CD8-positive, alpha-beta memory T cell (primary cell): Measurements from ENCODE around the gene PCDHB1. TPM values are rescaled to one million over a fixed set of nuclear protein-coding genes. Genes with fewer than 3 reads are reported as not detected.
"Not testable (repeated sequence)": the region's sequence is repeated elsewhere in the genome, so short reads cannot be mapped to it uniquely, and the experiment has no call there.

Source experiments
- CTCF ChIA-PET: fragments of 350-600 bp; sonication (Branson Sonifier 250); formaldehyde crosslinking; loops from one replicate; lab custom pipeline; 2021; ENCODE audit warnings: antibody characterized with exemption; lab: Charles Lee
- POLR2A ChIA-PET: fragments of 350-600 bp; sonication (Branson Sonifier 250); formaldehyde crosslinking; loops from one replicate; lab custom pipeline; 2021; ENCODE audit warnings: antibody characterized with exemption; lab: Charles Lee
- DNase-seq, 5 donors: peaks; one replicate each; pipeline versions ENCODE4 v3.0.0 to v3.0.0-alpha.2; 2020 to 2022; ENCODE audit warnings: mixed read lengths in 1 of 5
- H3K27ac ChIP-seq: one replicate; pipeline ENCODE4 v1.7.0; 2013; ENCODE audit warnings: low read depth, mild to moderate bottlenecking, low read length, moderate library complexity
- H3K27me3 ChIP-seq: 2 replicates; pipeline ENCODE4 v1.7.0; 2013; ENCODE audit warnings: low read length, mild to moderate bottlenecking; ENCODE audit not compliant: insufficient read depth, poor library complexity, severe bottlenecking
- H3K36me3 ChIP-seq: 2 replicates; pipeline ENCODE4 v1.7.0; 2013; ENCODE audit warnings: mild to moderate bottlenecking, low read length, moderate library complexity; ENCODE audit not compliant: insufficient read depth
- H3K4me1 ChIP-seq: 2 replicates; pipeline ENCODE4 v1.7.0; 2013; ENCODE audit warnings: mild to moderate bottlenecking, low read length, moderate library complexity; ENCODE audit not compliant: insufficient read depth
- H3K4me3 ChIP-seq: 2 replicates; pipeline ENCODE4 v1.7.0; 2013; ENCODE audit warnings: mild to moderate bottlenecking, low read length
- H3K9me3 ChIP-seq: 2 replicates; pipeline ENCODE4 v1.7.0; 2013; ENCODE audit warnings: mild to moderate bottlenecking, low read length
- H3K27ac Mint-ChIP-seq, 8 donors: one replicate each; pipeline ENCODE4 v1.8.0; 2020 to 2021; ENCODE audit warnings: mixed read lengths in 8 of 8, mild to moderate bottlenecking in 6 of 8, inconsistent platforms in 3 of 8, moderate library complexity in 3 of 8
- H3K27me3 Mint-ChIP-seq, 2 donors: one replicate each; pipeline ENCODE4 v1.8.0; 2020 to 2021; ENCODE audit warnings: mixed read lengths in 2 of 2, mild to moderate bottlenecking in 1 of 2, moderate library complexity in 1 of 2
- H3K36me3 Mint-ChIP-seq, 3 donors: one replicate each; pipeline ENCODE4 v1.8.0; 2020 to 2021; ENCODE audit warnings: mixed read lengths in 3 of 3, inconsistent platforms in 1 of 3, mild to moderate bottlenecking in 1 of 3
- H3K4me1 Mint-ChIP-seq, 3 donors: one replicate each; pipeline ENCODE4 v1.8.0; 2020 to 2021; ENCODE audit warnings: mixed read lengths in 3 of 3, inconsistent platforms in 1 of 3, mild to moderate bottlenecking in 1 of 3
- H3K4me3 Mint-ChIP-seq, 7 donors: one replicate each; pipeline ENCODE4 v1.8.0; 2020 to 2021; ENCODE audit warnings: mixed read lengths in 7 of 7, mild to moderate bottlenecking in 6 of 7, moderate library complexity in 4 of 7, inconsistent platforms in 2 of 7
- H3K9me3 Mint-ChIP-seq, 5 donors: one replicate each; pipeline ENCODE4 v1.8.0; 2020 to 2022; ENCODE audit warnings: mixed read lengths in 5 of 5, mild to moderate bottlenecking in 3 of 5, moderate library complexity in 2 of 5, inconsistent platforms in 1 of 5
- polyA plus RNA-seq: library from polyadenylated mRNA; unstranded; fragments of 300-500 nt; fragmentation: Illumina TruSeq; gene quantifications from one replicate; pipeline ENCODE4 v1.2.3, GENCODE V29; 2021
- total RNA-seq, 2 experiments: library from RNA; stranded (reverse); gene quantifications; one replicate each; pipeline ENCODE4 v1.2.3, GENCODE V29; 2021

PCDHB1 gene
- total and polyA plus RNA-seq, 3 experiments from 2014 or later, result not detected

DNA sequence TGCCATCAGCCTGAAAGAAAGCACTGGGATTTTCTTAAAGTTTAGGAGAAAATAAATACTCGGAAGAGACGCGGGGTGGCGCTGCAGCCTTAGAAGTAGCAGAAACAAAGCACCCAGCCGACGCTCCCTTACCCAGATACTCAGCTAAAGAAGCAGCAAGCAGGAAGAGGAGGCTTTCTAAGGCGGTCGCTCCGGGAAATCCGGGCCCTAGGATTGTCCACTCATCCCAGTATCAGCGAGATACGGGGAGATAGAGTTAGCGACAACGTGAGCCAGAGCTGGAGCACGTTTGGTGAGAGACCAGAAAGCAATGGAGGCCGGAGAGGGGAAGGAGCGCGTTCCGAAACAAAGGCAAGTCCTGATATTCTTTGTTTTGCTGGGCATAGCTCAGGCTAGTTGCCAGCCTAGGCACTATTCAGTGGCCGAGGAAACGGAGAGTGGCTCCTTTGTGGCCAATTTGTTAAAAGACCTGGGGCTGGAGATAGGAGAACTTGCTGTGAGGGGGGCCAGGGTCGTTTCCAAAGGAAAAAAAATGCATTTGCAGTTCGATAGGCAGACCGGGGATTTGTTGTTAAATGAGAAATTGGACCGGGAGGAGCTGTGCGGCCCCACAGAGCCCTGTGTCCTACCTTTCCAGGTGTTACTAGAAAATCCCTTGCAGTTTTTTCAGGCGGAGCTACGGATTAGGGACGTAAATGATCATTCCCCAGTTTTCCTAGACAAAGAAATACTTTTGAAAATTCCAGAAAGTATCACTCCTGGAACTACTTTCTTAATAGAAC is 43.5 kb downstream of the PCDHB1 start, which contains the start of gene PCDHB2:
PCDHB2 (plus strand) TSS at position 135 of the 782 bp plus-strand sequence; CDS start at position 311, 176 bp downstream.
- H3K4me1 Mint-ChIP-seq, result no peaks in the 10 kb centered on the region
- POLR2A ChIA-PET, result no interaction called here
- no peak within 1 kb of the TSS for H3K4me3 ChIP-seq
- peaks cover 4% of the 10 kb centered on the region for H3K27me3 ChIP-seq
- no peaks in the 10 kb centered on the region for H3K9me3 ChIP-seq
- H3K27ac ChIP-seq, result no peak within 1 kb of the TSS
- H3K4me3 Mint-ChIP-seq, result peak within 1 kb of the TSS in 1 of 7 donors; percentile 54
- DNase-seq, result no peak
- H3K27me3 Mint-ChIP-seq, result peaks cover 28 to 40% of the 10 kb centered on the region in 2 donors
- H3K4me1 ChIP-seq, result no peaks in the 10 kb centered on the region
- H3K36me3 Mint-ChIP-seq, result peaks cover 0 to 7% (median 0%) of the 10 kb centered on the region in 3 donors
- H3K27ac Mint-ChIP-seq, result no peak within 1 kb of the TSS
- H3K36me3 ChIP-seq, result no peaks in the 10 kb centered on the region
- CTCF ChIA-PET, result no interaction called here
- H3K9me3 Mint-ChIP-seq, result peaks cover 7 to 34% (median 30%) of the 10 kb centered on the region in 5 donors

DNA sequence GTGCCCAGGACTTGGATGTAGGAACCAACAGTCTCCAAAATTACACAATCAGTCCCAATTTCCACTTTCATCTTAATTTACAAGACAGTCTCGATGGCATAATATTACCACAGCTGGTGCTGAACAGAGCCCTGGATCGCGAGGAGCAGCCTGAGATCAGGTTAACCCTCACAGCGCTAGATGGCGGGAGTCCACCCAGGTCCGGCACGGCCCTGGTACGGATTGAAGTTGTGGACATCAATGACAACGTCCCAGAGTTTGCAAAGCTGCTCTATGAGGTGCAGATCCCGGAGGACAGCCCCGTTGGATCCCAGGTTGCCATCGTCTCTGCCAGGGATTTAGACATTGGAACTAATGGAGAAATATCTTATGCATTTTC is 44.1 kb downstream of the PCDHB1 start:
- Histone ChIP-seq H3K4me3 (no peak overlapping the region), H3K9me3 (no peaks in the 10 kb centered on the region), H3K36me3 (no peaks in the 10 kb centered on the region), H3K27me3 (peaks cover 4% of the 10 kb centered on the region), H3K27ac (no peak overlapping the region), H3K4me1 (no peaks in the 10 kb centered on the region)
- H3K4me1 Mint-ChIP-seq, result no peaks in the 10 kb centered on the region
- peaks cover 7 to 36% (median 35%) of the 10 kb centered on the region in 5 donors for H3K9me3 Mint-ChIP-seq
- no peak overlapping the region for H3K27ac Mint-ChIP-seq
- H3K27me3 Mint-ChIP-seq, result peaks cover 28 to 46% of the 10 kb centered on the region in 2 donors
- no peak overlapping the region for H3K4me3 Mint-ChIP-seq
- peaks cover 0 to 7% (median 0%) of the 10 kb centered on the region in 3 donors for H3K36me3 Mint-ChIP-seq
- no peak for DNase-seq
- POLR2A ChIA-PET, result no interaction called here
- CTCF ChIA-PET, result no interaction called here

DNA sequence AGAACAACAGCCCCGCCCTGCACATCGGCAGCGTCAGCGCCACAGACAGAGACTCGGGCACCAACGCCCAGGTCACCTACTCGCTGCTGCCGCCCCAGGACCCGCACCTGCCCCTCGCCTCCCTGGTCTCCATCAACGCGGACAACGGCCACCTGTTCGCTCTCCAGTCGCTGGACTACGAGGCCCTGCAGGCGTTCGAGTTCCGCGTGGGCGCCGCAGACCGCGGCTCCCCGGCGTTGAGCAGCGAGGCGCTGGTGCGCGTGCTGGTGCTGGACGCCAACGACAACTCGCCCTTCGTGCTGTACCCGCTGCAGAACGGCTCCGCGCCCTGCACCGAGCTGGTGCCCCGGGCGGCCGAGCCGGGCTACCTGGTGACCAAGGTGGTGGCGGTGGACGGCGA is 45.0 kb downstream of the PCDHB1 start:
- H3K36me3 Mint-ChIP-seq, H3K27ac Mint-ChIP-seq, H3K4me3 ChIP-seq, H3K4me3 Mint-ChIP-seq, CTCF ChIA-PET, H3K36me3 ChIP-seq, H3K27ac ChIP-seq, H3K4me1 ChIP-seq, H3K27me3 ChIP-seq, H3K4me1 Mint-ChIP-seq, DNase-seq, POLR2A ChIA-PET, H3K9me3 ChIP-seq: not testable (repeated sequence)
- Mint-ChIP-seq H3K27me3 (peaks cover 30 to 43% of the 10 kb centered on the region in 2 donors), H3K9me3 (peaks cover 7 to 45% (median 38%) of the 10 kb centered on the region in 5 donors)

GRCh38 chr5:141096586-141096985 is 45.4 kb downstream of the PCDHB1 start:
- H3K27me3 ChIP-seq, CTCF ChIA-PET, H3K4me1 Mint-ChIP-seq, H3K9me3 ChIP-seq, H3K27ac Mint-ChIP-seq, H3K36me3 Mint-ChIP-seq, H3K36me3 ChIP-seq, H3K4me1 ChIP-seq, POLR2A ChIA-PET, H3K4me3 ChIP-seq, H3K4me3 Mint-ChIP-seq, H3K27ac ChIP-seq, DNase-seq: not testable (repeated sequence)
- Mint-ChIP-seq H3K27me3 (peaks cover 34 to 45% of the 10 kb centered on the region in 2 donors), H3K9me3 (peaks cover 7 to 47% (median 38%) of the 10 kb centered on the region in 5 donors)

- CTCF ChIA-PET, result no interaction called here
Measured at GRCh38 chr5:141100243-141100805, 49.1 kb downstream of the PCDHB1 start, which contains the start of gene PCDHB3. TSS of gene PCDHB3 (plus strand) at chr5:141100473. CDS start at chr5:141100650, 177 bp downstream.

DNA sequence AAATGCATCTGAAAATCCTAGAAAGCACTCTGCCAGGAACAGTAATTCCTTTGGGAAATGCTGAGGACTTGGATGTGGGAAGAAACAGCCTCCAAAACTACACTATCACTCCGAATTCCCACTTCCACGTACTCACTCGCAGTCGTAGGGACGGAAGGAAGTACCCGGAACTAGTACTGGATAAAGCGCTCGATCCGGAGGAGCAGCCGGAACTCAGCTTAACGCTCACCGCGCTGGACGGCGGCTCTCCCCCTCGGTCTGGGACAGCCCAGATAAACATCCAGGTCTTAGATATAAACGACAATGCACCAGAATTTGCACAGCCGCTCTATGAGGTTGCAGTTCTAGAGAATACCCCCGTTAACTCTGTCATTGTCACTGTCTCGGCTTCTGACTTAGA is 49.9 kb downstream of the PCDHB1 start:
- CTCF ChIA-PET, result no interaction called here
- Mint-ChIP-seq H3K4me3 (no peak overlapping the region), H3K36me3 (peaks cover 0 to 1% (median 0%) of the 10 kb centered on the region in 3 donors), H3K27ac (no peak overlapping the region), H3K9me3 (peaks cover 3 to 38% (median 14%) of the 10 kb centered on the region in 5 donors), H3K4me1 (no peaks in the 10 kb centered on the region), H3K27me3 (peaks cover 12 to 29% of the 10 kb centered on the region in 2 donors)
- no peaks in the 10 kb centered on the region for H3K9me3 ChIP-seq
- POLR2A ChIA-PET, result interaction anchor here (0.6 kb wide), 1 partner anchor 998 kb away, joined by 3 read pairs; no protein-coding TSS in a partner anchor
- peaks cover 4% of the 10 kb centered on the region for H3K27me3 ChIP-seq
- DNase-seq, result no peak
- H3K4me1 ChIP-seq, result no peaks in the 10 kb centered on the region
- H3K4me3 ChIP-seq, result no peak overlapping the region
- H3K36me3 ChIP-seq, result no peaks in the 10 kb centered on the region
- H3K27ac ChIP-seq, result no peak overlapping the region

More at GRCh38 chr5:141100243-141100805, 49.1 kb downstream of the PCDHB1 start, which contains the start of gene PCDHB3:
- H3K4me1 ChIP-seq, result no peaks in the 10 kb centered on the region
- peaks cover 4% of the 10 kb centered on the region for H3K27me3 ChIP-seq
- no peak within 1 kb of the TSS for H3K4me3 ChIP-seq
- Mint-ChIP-seq H3K4me3 (no peak within 1 kb of the TSS), H3K36me3 (peaks cover 0 to 1% (median 0%) of the 10 kb centered on the region in 3 donors), H3K9me3 (peaks cover 3 to 44% (median 18%) of the 10 kb centered on the region in 5 donors), H3K4me1 (no peaks in the 10 kb centered on the region), H3K27me3 (peaks cover 12 to 31% of the 10 kb centered on the region in 2 donors), H3K27ac (peak within 1 kb of the TSS in 1 of 8 donors; percentile 12)
- POLR2A ChIA-PET, result no interaction called here
- no peaks in the 10 kb centered on the region for H3K9me3 ChIP-seq
- no peak within 1 kb of the TSS for H3K27ac ChIP-seq
- no peak for DNase-seq
- no peaks in the 10 kb centered on the region for H3K36me3 ChIP-seq

DNA sequence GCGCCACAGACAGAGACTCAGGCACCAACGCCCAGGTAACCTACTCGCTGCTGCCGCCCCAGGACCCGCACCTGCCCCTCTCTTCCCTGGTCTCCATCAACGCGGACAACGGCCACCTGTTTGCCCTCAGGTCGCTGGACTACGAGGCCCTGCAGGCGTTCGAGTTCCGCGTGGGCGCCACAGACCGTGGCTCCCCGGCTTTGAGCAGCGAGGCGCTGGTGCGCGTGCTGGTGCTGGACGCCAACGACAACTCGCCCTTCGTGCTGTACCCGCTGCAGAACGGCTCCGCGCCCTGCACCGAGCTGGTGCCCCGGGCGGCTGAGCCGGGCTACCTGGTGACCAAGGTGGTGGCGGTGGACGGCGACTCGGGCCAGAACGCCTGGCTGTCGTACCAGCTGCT is 50.9 kb downstream of the PCDHB1 start:
- Mint-ChIP-seq H3K9me3 (peaks cover 3 to 37% (median 13%) of the 10 kb centered on the region in 5 donors), H3K27me3 (peaks cover 11 to 28% of the 10 kb centered on the region in 2 donors)
- CTCF ChIA-PET, H3K4me1 ChIP-seq, H3K4me3 Mint-ChIP-seq, H3K27ac ChIP-seq, H3K36me3 Mint-ChIP-seq, POLR2A ChIA-PET, H3K4me1 Mint-ChIP-seq, H3K9me3 ChIP-seq, H3K27ac Mint-ChIP-seq, DNase-seq, H3K36me3 ChIP-seq, H3K4me3 ChIP-seq, H3K27me3 ChIP-seq: not testable (repeated sequence)

DNA sequence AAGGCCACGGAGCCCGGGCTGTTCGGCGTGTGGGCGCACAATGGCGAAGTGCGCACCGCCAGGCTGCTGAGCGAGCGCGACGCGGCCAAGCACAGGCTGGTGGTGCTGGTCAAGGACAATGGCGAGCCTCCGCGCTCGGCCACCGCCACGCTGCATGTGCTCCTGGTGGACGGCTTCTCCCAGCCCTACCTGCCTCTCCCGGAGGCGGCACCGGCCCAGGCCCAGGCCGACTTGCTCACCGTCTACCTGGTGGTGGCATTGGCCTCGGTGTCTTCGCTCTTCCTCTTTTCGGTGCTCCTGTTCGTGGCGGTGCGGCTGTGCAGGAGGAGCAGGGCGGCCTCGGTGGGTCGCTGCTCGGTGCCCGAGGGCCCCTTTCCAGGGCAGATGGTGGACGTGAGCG is 51.3 kb downstream of the PCDHB1 start:
- not testable (repeated sequence) for DNase-seq, H3K27ac Mint-ChIP-seq, H3K9me3 ChIP-seq

More for the DNA sequence above, 51.3 kb downstream of the PCDHB1 start:
- CTCF ChIA-PET, H3K36me3 Mint-ChIP-seq, H3K4me1 Mint-ChIP-seq, H3K27me3 ChIP-seq, H3K36me3 ChIP-seq, POLR2A ChIA-PET, H3K4me3 Mint-ChIP-seq, H3K4me1 ChIP-seq, H3K27ac ChIP-seq, H3K4me3 ChIP-seq: not testable (repeated sequence)
- peaks cover 11 to 25% of the 10 kb centered on the region in 2 donors for H3K27me3 Mint-ChIP-seq
- H3K9me3 Mint-ChIP-seq, result peaks cover 0 to 36% (median 13%) of the 10 kb centered on the region in 5 donors
